Lung (tissue), 12 donors: ENCODE measurements around the gene ELL. TPM values are rescaled to one million over a fixed set of nuclear protein-coding genes. Genes with fewer than 3 reads are reported as not detected.

Source experiments
- ATAC-seq: fragments of 200-7000 bp; cut with Tn5 transposase; one replicate; pipeline ENCODE4 v1.9.1; 2020; ENCODE audit warnings: moderate number of reproducible peaks; ENCODE audit not compliant: insufficient read depth, low FRiP score
- DNase-seq, 3 donors: peaks; one replicate each; pipeline ENCODE4 v3.0.0-alpha.2; 2013 to 2017
- H3K27ac ChIP-seq, 2 donors: one replicate each; pipeline ENCODE4 v1.5.1; 2013; ENCODE audit warnings: mild to moderate bottlenecking in 2 of 2, moderate library complexity in 2 of 2, control low read depth in 1 of 2, inconsistent platforms in 1 of 2, low read depth in 1 of 2, low read length in 1 of 2
- H3K27me3 ChIP-seq, 3 donors: one replicate each; pipeline ENCODE4 v1.5.1; 2013; ENCODE audit warnings: low read length in 2 of 3; ENCODE audit not compliant: control insufficient read depth in 3 of 3, insufficient read depth in 3 of 3
- H3K36me3 ChIP-seq, 4 donors: one replicate each; pipeline ENCODE4 v1.5.1; 2013; ENCODE audit warnings: low read length in 4 of 4, mild to moderate bottlenecking in 1 of 4, moderate library complexity in 1 of 4; ENCODE audit not compliant: control insufficient read depth in 4 of 4, insufficient read depth in 4 of 4
- H3K4me1 ChIP-seq, 5 donors: one replicate each; pipeline ENCODE4 v1.5.1; 2013; ENCODE audit warnings: low read length in 5 of 5, mild to moderate bottlenecking in 2 of 5, moderate library complexity in 1 of 5; ENCODE audit not compliant: control insufficient read depth in 5 of 5, insufficient read depth in 5 of 5
- H3K4me3 ChIP-seq: one replicate; pipeline ENCODE4 v1.5.1; 2013; ENCODE audit warnings: mild to moderate bottlenecking, control low read depth, moderate library complexity
- H3K9ac ChIP-seq, 2 donors: one replicate each; pipeline ENCODE4 v1.5.1; 2013; ENCODE audit warnings: low read length in 2 of 2, control low read depth in 1 of 2; ENCODE audit not compliant: insufficient read depth in 1 of 2
- H3K9me3 ChIP-seq, 4 donors: one replicate each; pipeline ENCODE4 v1.5.1; 2013; ENCODE audit warnings: low read length in 3 of 4, mild to moderate bottlenecking in 1 of 4, moderate library complexity in 1 of 4; ENCODE audit not compliant: control insufficient read depth in 4 of 4, insufficient read depth in 3 of 4
- WGBS, 2 donors: extraction: QIAGEN DNeasy Blood & Tissue Kit; methylation state at CpG; one replicate each; pipeline ENCODE4 v1.1.7; 2013; 5-methylcytosine and 5-hydroxymethylcytosine counted together
- polyA plus RNA-seq, 2 donors: library from polyadenylated mRNA; stranded (reverse); fragments of 200-250 nt; gene quantifications; one replicate each; pipeline ENCODE4 v1.2.1, GENCODE V29; 2013
- total RNA-seq, 2 donors: library from RNA; depleted of rRNA in 1 of 2; stranded (reverse); fragments of >200 nt in 1 of 2; gene quantifications; one replicate each; pipeline ENCODE4 v1.2.1, GENCODE V29; 2014 to 2021
- TF ChIP-seq, protein P1 (sequence below): IDR thresholded peaks from 2 replicates; pipeline ENCODE4 v1.5.1; 2012; ENCODE audit warnings: mild to moderate bottlenecking; ENCODE audit errors: control extremely low read depth, extremely low read depth
- donor health status: control.
- donor health status: control.
- donor health status: Bipolar disorder and iron deficiency.
- donor health status: healthy.
- donor health status: DM: yes; HTN: yes; CAD: no.

ELL gene
- total and polyA plus RNA-seq, 4 donors: 9.3 to 26.8 (median 20.7) TPM

DNA sequence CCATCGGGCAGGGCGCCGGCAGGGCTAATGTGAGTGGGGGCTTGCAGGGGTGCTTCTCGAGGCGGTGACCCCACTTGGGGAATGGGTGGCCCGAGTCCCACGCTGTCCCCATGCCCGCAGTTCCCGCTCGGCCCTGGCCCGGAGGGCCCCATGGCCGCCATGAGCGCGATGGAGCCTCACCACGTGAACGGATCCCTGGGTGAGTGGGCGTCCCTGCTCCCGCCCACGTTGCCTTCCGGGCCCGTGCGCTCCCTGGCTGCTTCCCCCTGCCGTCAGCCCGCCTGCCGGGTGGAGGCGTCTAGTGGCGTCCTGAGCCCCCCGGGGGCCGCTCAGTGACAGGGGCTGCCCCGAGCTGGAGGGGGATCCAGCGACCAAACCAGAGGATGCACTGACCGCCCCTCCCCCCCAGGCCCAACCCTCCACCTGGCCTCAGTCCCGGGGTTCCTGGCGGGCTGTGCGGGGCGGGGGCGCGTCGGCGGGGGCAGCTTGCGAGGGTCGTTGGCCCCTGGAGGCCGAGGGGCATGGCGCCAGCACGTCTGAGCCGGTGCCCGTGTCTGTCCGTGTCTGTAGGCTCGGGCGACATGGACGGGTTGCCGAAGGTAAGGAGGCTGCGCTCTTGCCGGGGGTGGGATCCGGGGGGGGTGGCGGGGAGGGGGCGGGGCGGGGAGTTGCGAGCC is 88.7 kb downstream of the ELL start:
- H3K27ac ChIP-seq: no peak overlapping the region
- no peaks in the 10 kb centered on the region for H3K9me3 ChIP-seq
- H3K4me3 ChIP-seq: peak overlapping the region; percentile 15
- no peaks in the 10 kb centered on the region for H3K27me3 ChIP-seq
- no peak for ATAC-seq
- peaks cover 0 to 42% (median 24%) of the 10 kb centered on the region in 5 donors for H3K4me1 ChIP-seq
- H3K9ac ChIP-seq: no peak overlapping the region
- peaks cover 0 to 7% (median 0%) of the 10 kb centered on the region in 4 donors for H3K36me3 ChIP-seq
- TF ChIP-seq, protein P1, sequence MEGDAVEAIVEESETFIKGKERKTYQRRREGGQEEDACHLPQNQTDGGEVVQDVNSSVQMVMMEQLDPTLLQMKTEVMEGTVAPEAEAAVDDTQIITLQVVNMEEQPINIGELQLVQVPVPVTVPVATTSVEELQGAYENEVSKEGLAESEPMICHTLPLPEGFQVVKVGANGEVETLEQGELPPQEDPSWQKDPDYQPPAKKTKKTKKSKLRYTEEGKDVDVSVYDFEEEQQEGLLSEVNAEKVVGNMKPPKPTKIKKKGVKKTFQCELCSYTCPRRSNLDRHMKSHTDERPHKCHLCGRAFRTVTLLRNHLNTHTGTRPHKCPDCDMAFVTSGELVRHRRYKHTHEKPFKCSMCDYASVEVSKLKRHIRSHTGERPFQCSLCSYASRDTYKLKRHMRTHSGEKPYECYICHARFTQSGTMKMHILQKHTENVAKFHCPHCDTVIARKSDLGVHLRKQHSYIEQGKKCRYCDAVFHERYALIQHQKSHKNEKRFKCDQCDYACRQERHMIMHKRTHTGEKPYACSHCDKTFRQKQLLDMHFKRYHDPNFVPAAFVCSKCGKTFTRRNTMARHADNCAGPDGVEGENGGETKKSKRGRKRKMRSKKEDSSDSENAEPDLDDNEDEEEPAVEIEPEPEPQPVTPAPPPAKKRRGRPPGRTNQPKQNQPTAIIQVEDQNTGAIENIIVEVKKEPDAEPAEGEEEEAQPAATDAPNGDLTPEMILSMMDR: no peak
- DNase-seq: peak; percentile 64 to 74 (median 73)
- 12% methylated on average over 37 to 59 of the region's 59 CpGs for WGBS, 2 donors

- no peaks in the 10 kb centered on the region for H3K27me3 ChIP-seq
Observed at GRCh38 chr19:18432275-18433014, 89.4 kb downstream of the ELL start.

GRCh38 chr19:18431351-18432197 is 90.3 kb downstream of the ELL start:
- Histone ChIP-seq H3K9me3 (no peaks in the 10 kb centered on the region), H3K4me1 (peaks cover 0 to 39% (median 17%) of the 10 kb centered on the region in 5 donors), H3K4me3 (no peak overlapping the region), H3K9ac (no peak overlapping the region), H3K27ac (no peak overlapping the region), H3K27me3 (no peaks in the 10 kb centered on the region), H3K36me3 (peaks cover 0 to 12% (median 0%) of the 10 kb centered on the region in 4 donors)
- WGBS, 2 donors: 85 to 89% methylated on average over 22 to 34 of the region's 34 CpGs
- TF ChIP-seq, protein P1: no peak
- ATAC-seq (no peak), DNase-seq (no peak)

More at GRCh38 chr19:18432275-18433014, 89.4 kb downstream of the ELL start:
- no peak overlapping the region for H3K27ac ChIP-seq
- TF ChIP-seq, protein P1: no peak
- ATAC-seq (no peak), DNase-seq (no peak)
- WGBS, 2 donors: 76 to 83% methylated on average over 13 of the region's 13 CpGs
- no peaks in the 10 kb centered on the region for H3K9me3 ChIP-seq
- no peak overlapping the region for H3K4me3 ChIP-seq
- H3K9ac ChIP-seq: no peak overlapping the region
- peaks cover 0 to 10% (median 0%) of the 10 kb centered on the region in 4 donors for H3K36me3 ChIP-seq
- peaks cover 0 to 42% (median 21%) of the 10 kb centered on the region in 5 donors for H3K4me1 ChIP-seq
